ENCODE measurements around the gene DCAF12L1. TPM values are rescaled to one million over a fixed set of nuclear protein-coding genes. Genes with fewer than 3 reads are reported as not detected.

The DCAF12L1 gene
- 6.7 TPM for polyA plus RNA-seq (ENCODE audit: insufficient read length)
- long read RNA-seq, donor 1, partial matches to known transcripts = 0 of 4 reads
- long read RNA-seq, donor 1, other reads (novel, unspliced or antisense) = 0 of 4 reads
- long read RNA-seq, donor 2, partial matches to known transcripts = 0 of 4 reads
- long read RNA-seq, donor 2, other reads (novel, unspliced or antisense) = 0 of 4 reads
- long read RNA-seq, donor 3, partial matches to known transcripts = 0 of 4 reads
- long read RNA-seq, donor 3, other reads (novel, unspliced or antisense) = 0 of 4 reads
- long read RNA-seq, donor 4 = 0 reads
- long read RNA-seq, donor 5, partial matches to known transcripts = 0 of 2 reads
- long read RNA-seq, donor 5, other reads (novel, unspliced or antisense) = 0 of 2 reads
- long read RNA-seq, donor 6, partial matches to known transcripts = 0 of 2 reads
- long read RNA-seq, donor 6, other reads (novel, unspliced or antisense) = 0 of 2 reads
- long read RNA-seq, donor 7, transcript DCAF12L1-201 (2 exons, 3,382 nt) = major isoform, 5 of 5 reads
- long read RNA-seq, donor 7, partial matches to known transcripts = 0 of 5 reads
- long read RNA-seq, donor 7, other reads (novel, unspliced or antisense) = 0 of 5 reads
- long read RNA-seq, donor 8, partial matches to known transcripts = 0 of 2 reads
- long read RNA-seq, donor 8, other reads (novel, unspliced or antisense) = 0 of 2 reads

GRCh38 chrX:126552313-126553022 lies at the start of gene DCAF12L1:
Gene DCAF12L1, minus strand, starts transcription at chrX:126552814. Its CDS starts 206 bp downstream, at chrX:126552608.
- no peak for DNase-seq

- no peak for DNase-seq
Observed at GRCh38 chrX:126580877-126581276, 28.3 kb upstream of the DCAF12L1 start.

GRCh38 chrX:126575911-126576310 lies 23.3 kb upstream of the DCAF12L1 start:
- no peak for DNase-seq

- no peak for DNase-seq
Observed at GRCh38 chrX:126557151-126557550, 4.5 kb upstream of the DCAF12L1 start.

- no peak for DNase-seq
Observed at GRCh38 chrX:126551725-126552312, 795 bp downstream of the DCAF12L1 start.

GRCh38 chrX:126551306-126551705 lies 1.3 kb downstream of the DCAF12L1 start:
- no peak for DNase-seq

GRCh38 chrX:126550816-126551215 lies 1.8 kb downstream of the DCAF12L1 start:
- DNase-seq = no peak

GRCh38 chrX:126509923-126510322 lies 42.7 kb downstream of the DCAF12L1 start:
- no peak for DNase-seq

All from left kidney (tissue), 8 donors.